ENCODE data around the gene CTNNBL1. TPM values are rescaled to one million over a fixed set of nuclear protein-coding genes. Genes with fewer than 3 reads are reported as not detected.

Gene CTNNBL1
- total and polyA plus RNA-seq, 7 donors, result 26.7 to 44.0 (median 37.9) TPM

- H3K36me3 ChIP-seq (ENCODE audit: insufficient read depth in 1 of 2, low read depth in 1 of 2), result peaks cover 0 to 22% of the 10 kb centered on the region in 2 donors
- no peak overlapping the region for H3K4me3 ChIP-seq
- WGBS, 3 donors, result 47 to 62% (median 58%) methylated on average over 7 of the region's 7 CpGs
- ATAC-seq, result no peak
- peaks cover 8% of the 10 kb centered on the region for H3K4me1 ChIP-seq
- intact Hi-C loops (cut with DNase I), result no loop called here
- H3K27me3 ChIP-seq (ENCODE audit: insufficient read depth in 3 of 3, low read length in 2 of 3), result peaks cover 0 to 1% (median 0%) of the 10 kb centered on the region in 3 donors
- H3K9me3 ChIP-seq, result no peaks in the 10 kb centered on the region
- DNase-seq, result peak in 1 of 2 donors; percentile 32
- no peak for TF ChIP-seq CTCF (IDR thresholded peaks at IDR 0.05)
- no peak overlapping the region for H3K27ac ChIP-seq
Observed at GRCh38 chr20:37876863-37877262, 183.0 kb downstream of the CTNNBL1 start.

- intact Hi-C loops (cut with DNase I), result no loop called here
- DNase-seq (peak in 1 of 2 donors; percentile 13), ATAC-seq (no peak)
- TF ChIP-seq CTCF (IDR thresholded peaks at IDR 0.05), result no peak
- Histone ChIP-seq H3K9me3 (no peaks in the 10 kb centered on the region), H3K4me1 (peaks cover 8% of the 10 kb centered on the region), H3K36me3 (ENCODE audit: insufficient read depth in 1 of 2, low read depth in 1 of 2) (peaks cover 0 to 12% of the 10 kb centered on the region in 2 donors), H3K27ac (no peak overlapping the region), H3K27me3 (ENCODE audit: insufficient read depth in 3 of 3, low read length in 2 of 3) (peaks cover 0 to 5% (median 2%) of the 10 kb centered on the region in 3 donors), H3K4me3 (no peak overlapping the region)
- WGBS, 3 donors, result 54 to 59% (median 55%) methylated on average over 20 of the region's 20 CpGs
Observed at GRCh38 chr20:37877832-37878772, 184.3 kb downstream of the CTNNBL1 start.

DNA sequence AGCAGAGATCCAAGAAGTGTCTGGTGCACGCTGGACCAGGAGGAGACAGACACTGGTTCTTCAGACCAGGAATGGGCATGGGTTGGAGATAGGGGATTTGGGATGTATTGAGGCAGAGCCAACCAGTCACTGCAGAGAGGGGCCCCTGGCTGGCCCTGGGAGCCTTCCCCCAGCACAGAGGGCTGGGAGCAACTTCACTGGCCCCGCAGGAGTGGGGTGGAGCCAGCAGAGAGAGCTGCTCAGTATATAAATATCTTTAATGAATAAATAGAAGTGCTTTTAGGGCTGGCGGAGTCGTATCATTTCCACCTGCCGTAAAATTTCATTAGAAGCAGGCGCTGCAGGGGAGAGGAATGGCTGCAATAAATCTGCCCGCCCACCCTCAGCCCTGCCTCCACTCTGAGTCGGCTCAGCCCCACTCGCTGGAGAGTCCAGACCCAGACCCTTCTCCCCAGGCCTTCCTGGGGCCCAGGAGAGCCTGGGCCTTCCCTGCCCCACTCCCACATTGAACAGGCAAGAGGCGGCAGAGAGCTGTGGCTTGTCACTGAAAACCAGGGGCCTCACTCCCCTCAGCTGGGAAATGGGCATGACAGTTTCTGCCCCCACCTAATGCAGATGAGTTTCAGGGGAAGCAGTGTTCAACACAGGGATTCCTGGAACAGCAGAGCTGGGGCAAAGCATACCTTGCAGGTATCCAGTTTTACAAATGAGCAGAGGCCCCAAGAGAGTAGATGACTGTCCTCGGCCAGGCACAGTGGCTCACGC is 185.2 kb downstream of the CTNNBL1 start:
- intact Hi-C loops (cut with DNase I), result no loop called here
- Histone ChIP-seq H3K36me3 (ENCODE audit: insufficient read depth in 1 of 2, low read depth in 1 of 2) (peaks cover 0 to 3% of the 10 kb centered on the region in 2 donors), H3K9me3 (no peaks in the 10 kb centered on the region), H3K27me3 (ENCODE audit: insufficient read depth in 3 of 3, low read length in 2 of 3) (peaks cover 0 to 12% (median 5%) of the 10 kb centered on the region in 3 donors), H3K4me3 (no peak overlapping the region), H3K4me1 (peaks cover 8% of the 10 kb centered on the region), H3K27ac (no peak overlapping the region)
- ATAC-seq, result no peak
- peak in 1 of 2 donors; percentile 28 for DNase-seq
- TF ChIP-seq CTCF (IDR thresholded peaks at IDR 0.05), result no peak
- WGBS, 3 donors, result 52 to 69% (median 59%) methylated on average over 12 of the region's 12 CpGs

DNA sequence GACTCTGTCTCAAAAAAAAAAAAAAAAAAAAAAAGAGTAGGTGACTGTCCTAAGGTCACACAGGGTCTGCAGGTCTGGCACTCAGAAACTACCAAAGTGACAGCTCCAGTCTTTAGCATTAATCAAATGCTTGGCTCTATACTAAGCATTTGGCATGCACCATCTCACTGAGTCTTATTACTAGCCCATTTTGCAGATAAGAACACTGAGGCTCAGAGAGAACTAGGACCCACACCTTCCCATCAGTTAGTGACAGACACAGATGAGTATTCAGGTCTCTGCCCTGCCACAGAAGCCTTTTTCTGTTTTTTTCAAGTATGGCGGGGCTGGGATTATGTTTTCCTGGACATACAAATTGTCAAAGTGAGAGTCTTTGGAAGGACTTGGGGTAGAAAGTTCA is 186.0 kb downstream of the CTNNBL1 start:
- no peak for TF ChIP-seq CTCF (IDR thresholded peaks at IDR 0.05)
- intact Hi-C loops (cut with DNase I), result no loop called here
- no peak overlapping the region for H3K4me3 ChIP-seq
- H3K4me1 ChIP-seq, result peaks cover 8% of the 10 kb centered on the region
- ATAC-seq (no peak), DNase-seq (no peak)
- WGBS, 3 donors, result 92 to 100% (median 94%) methylated on average over 1 of the region's 1 CpG
- no peaks in the 10 kb centered on the region for H3K9me3 ChIP-seq
- H3K27ac ChIP-seq, result no peak overlapping the region
- H3K27me3 ChIP-seq (ENCODE audit: insufficient read depth in 3 of 3, low read length in 2 of 3), result peaks cover 0 to 17% (median 5%) of the 10 kb centered on the region in 3 donors
- no peaks in the 10 kb centered on the region for H3K36me3 ChIP-seq (ENCODE audit: insufficient read depth in 1 of 2, low read depth in 1 of 2)
